ENCODE data around the gene NKX6-2.
A peak's percentile ranks its signal among the peaks of the same experiment; 100 is the strongest.

NKX6-2 gene

GRCh38 chr10:132754071-132754470, 31.9 kb downstream of the NKX6-2 start:
- DNase-seq (ENCODE audit: low read depth), result no peak

GRCh38 chr10:132753596-132753995, 32.4 kb downstream of the NKX6-2 start:
- DNase-seq (ENCODE audit: low read depth), result no peak

- no peak for DNase-seq (ENCODE audit: low read depth)
These were observed 33.0 kb downstream of the NKX6-2 start for GRCh38 chr10:132752961-132753360.

GRCh38 chr10:132752378-132752777, 33.6 kb downstream of the NKX6-2 start:
- DNase-seq (ENCODE audit: low read depth), result no peak

- no peak for DNase-seq (ENCODE audit: low read depth)
These were observed 35.0 kb downstream of the NKX6-2 start for GRCh38 chr10:132750936-132751335.

GRCh38 chr10:132749371-132749795, 36.6 kb downstream of the NKX6-2 start:
- no peak for DNase-seq (ENCODE audit: low read depth)

GRCh38 chr10:132748545-132749370, 37.2 kb downstream of the NKX6-2 start:
- no peak for DNase-seq (ENCODE audit: low read depth)

GRCh38 chr10:132748135-132748534, 37.8 kb downstream of the NKX6-2 start:
- no peak for DNase-seq (ENCODE audit: low read depth)

- no peak for DNase-seq (ENCODE audit: low read depth)
These were observed 38.9 kb downstream of the NKX6-2 start for GRCh38 chr10:132746801-132747625.

GRCh38 chr10:132746386-132746785, 39.6 kb downstream of the NKX6-2 start:
- DNase-seq (ENCODE audit: low read depth), result no peak

GRCh38 chr10:132745971-132746370, 40.0 kb downstream of the NKX6-2 start:
- DNase-seq (ENCODE audit: low read depth), result no peak

- DNase-seq (ENCODE audit: low read depth), result no peak
These were observed 40.4 kb downstream of the NKX6-2 start for GRCh38 chr10:132745511-132745910.

GRCh38 chr10:132744839-132745238, 41.1 kb downstream of the NKX6-2 start:
- DNase-seq (ENCODE audit: low read depth), result no peak

GRCh38 chr10:132743925-132744490, 41.9 kb downstream of the NKX6-2 start:
- DNase-seq (ENCODE audit: low read depth), result no peak

- DNase-seq (ENCODE audit: low read depth), result peak; percentile 76
These were observed 42.6 kb downstream of the NKX6-2 start for GRCh38 chr10:132743196-132743924.

GRCh38 chr10:132742837-132743194, 43.1 kb downstream of the NKX6-2 start:
- no peak for DNase-seq (ENCODE audit: low read depth)

- no peak for DNase-seq (ENCODE audit: low read depth)
These were observed 43.6 kb downstream of the NKX6-2 start for GRCh38 chr10:132742167-132742836.

- DNase-seq (ENCODE audit: low read depth), result no peak
These were observed 45.4 kb downstream of the NKX6-2 start for GRCh38 chr10:132740588-132740987.

GRCh38 chr10:132739225-132739613, 46.7 kb downstream of the NKX6-2 start:
- DNase-seq (ENCODE audit: low read depth), result no peak

- no peak for DNase-seq (ENCODE audit: low read depth)
These were observed 47.3 kb downstream of the NKX6-2 start for GRCh38 chr10:132738454-132739224.

All from stromal cell of bone marrow (primary cell).